HFFc6 (cell line): Measurements from ENCODE around the gene PDE1A. TPM values are rescaled to one million over a fixed set of nuclear protein-coding genes. Genes with fewer than 3 reads are reported as not detected.
A peak's percentile ranks its signal among the peaks of the same experiment; 100 is the strongest.

Source experiments
- DNase-seq: peaks from one replicate; pipeline ENCODE4 v3.0.0-alpha.2; 2018
- H3K27ac Mint-ChIP-seq: 2 replicates; pipeline ENCODE4 v1.8.0; 2020; ENCODE audit warnings: mild to moderate bottlenecking, mixed read lengths
- H3K27me3 Mint-ChIP-seq: 2 replicates; pipeline ENCODE4 v1.8.0; 2021; ENCODE audit warnings: mild to moderate bottlenecking, moderate library complexity, mixed read lengths; ENCODE audit not compliant: insufficient read depth
- H3K36me3 Mint-ChIP-seq: 2 replicates; pipeline ENCODE4 v1.8.0; 2021; ENCODE audit warnings: low read depth, mixed read lengths
- H3K4me1 Mint-ChIP-seq: 2 replicates; pipeline ENCODE4 v1.8.0; 2020; ENCODE audit warnings: low read depth, mixed read lengths
- H3K4me3 Mint-ChIP-seq: 2 replicates; pipeline ENCODE4 v1.8.0; 2020; ENCODE audit warnings: mild to moderate bottlenecking, moderate library complexity, mixed read lengths
- H3K9me3 Mint-ChIP-seq: 2 replicates; pipeline ENCODE4 v1.8.0; 2020; ENCODE audit warnings: mild to moderate bottlenecking, mixed read lengths
- total RNA-seq, 6 experiments: library from RNA; stranded (reverse); fragmentation: NEBNext Ultra II Directional; extraction: Animal tissue kit (Norgen Biotek cat#: 25700); gene quantifications; 2 replicates in 1 of 6; 3 replicates in 5 of 6; pipeline ENCODE4 v1.2.3, GENCODE V29; 2021
- TF ChIP-seq, protein P1 (sequence below): fragments of 200-600 bp; sonication (generic); IDR thresholded peaks from 2 replicates; pipeline ENCODE4 v1.5.0; 2021; ENCODE audit warnings: antibody characterized with exemption, mild to moderate bottlenecking

Gene PDE1A
- total RNA-seq, 6 experiments from 2014 or later: 2.7 to 8.0 (median 3.9) TPM

DNA sequence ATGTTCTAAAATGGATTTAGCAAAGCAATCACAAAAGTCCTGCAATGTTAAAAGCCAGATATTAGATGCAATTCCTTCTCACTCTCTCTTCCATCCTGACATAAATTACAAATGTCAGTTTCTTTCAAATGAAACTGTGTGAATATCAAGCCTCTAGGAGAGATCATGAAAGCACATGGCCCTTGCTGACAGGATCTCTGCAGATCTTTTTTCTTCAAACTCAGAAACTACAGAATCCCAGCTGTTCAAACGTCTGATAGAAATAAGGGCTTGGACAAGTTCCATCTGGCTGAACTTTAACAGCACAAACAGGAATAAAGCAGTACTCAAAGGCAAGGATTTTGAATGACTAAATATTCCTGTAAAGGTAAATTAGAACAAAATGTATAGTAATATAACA is 47.6 kb downstream of the PDE1A start:
- no peak overlapping the region for H3K4me3 Mint-ChIP-seq
- peaks cover 34% of the 10 kb centered on the region for H3K9me3 Mint-ChIP-seq
- no peak for DNase-seq
- peaks cover 7% of the 10 kb centered on the region for H3K4me1 Mint-ChIP-seq
- H3K36me3 Mint-ChIP-seq: peaks cover 35% of the 10 kb centered on the region
- no peak overlapping the region for H3K27ac Mint-ChIP-seq
- TF ChIP-seq, protein P1, sequence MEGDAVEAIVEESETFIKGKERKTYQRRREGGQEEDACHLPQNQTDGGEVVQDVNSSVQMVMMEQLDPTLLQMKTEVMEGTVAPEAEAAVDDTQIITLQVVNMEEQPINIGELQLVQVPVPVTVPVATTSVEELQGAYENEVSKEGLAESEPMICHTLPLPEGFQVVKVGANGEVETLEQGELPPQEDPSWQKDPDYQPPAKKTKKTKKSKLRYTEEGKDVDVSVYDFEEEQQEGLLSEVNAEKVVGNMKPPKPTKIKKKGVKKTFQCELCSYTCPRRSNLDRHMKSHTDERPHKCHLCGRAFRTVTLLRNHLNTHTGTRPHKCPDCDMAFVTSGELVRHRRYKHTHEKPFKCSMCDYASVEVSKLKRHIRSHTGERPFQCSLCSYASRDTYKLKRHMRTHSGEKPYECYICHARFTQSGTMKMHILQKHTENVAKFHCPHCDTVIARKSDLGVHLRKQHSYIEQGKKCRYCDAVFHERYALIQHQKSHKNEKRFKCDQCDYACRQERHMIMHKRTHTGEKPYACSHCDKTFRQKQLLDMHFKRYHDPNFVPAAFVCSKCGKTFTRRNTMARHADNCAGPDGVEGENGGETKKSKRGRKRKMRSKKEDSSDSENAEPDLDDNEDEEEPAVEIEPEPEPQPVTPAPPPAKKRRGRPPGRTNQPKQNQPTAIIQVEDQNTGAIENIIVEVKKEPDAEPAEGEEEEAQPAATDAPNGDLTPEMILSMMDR: no peak
- no peaks in the 10 kb centered on the region; the same call in 1 of the 2 replicates for H3K27me3 Mint-ChIP-seq

DNA sequence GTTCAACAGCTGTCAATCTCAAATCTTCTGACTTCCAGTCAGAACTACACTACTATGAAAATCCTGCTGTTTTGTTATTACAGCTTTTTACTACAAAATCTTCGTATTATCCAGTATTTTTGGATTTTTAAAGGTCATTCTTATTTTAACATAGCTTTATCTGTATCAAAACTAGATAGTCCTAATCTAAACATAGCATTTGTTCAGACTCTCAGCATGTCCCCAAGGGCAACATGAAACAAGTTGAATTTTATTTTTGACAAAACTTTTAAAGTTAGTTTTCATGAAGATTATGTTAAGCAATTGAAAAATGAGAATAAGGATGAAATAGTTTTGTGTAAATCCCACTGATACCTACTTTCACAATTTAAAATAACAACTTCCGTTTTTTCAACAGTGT is 48.1 kb downstream of the PDE1A start:
- DNase-seq: no peak
- H3K27ac Mint-ChIP-seq: no peak overlapping the region
- no peaks in the 10 kb centered on the region; the same call in 1 of the 2 replicates for H3K27me3 Mint-ChIP-seq
- peaks cover 9% of the 10 kb centered on the region for H3K4me1 Mint-ChIP-seq
- peaks cover 34% of the 10 kb centered on the region for H3K9me3 Mint-ChIP-seq
- no peak overlapping the region for H3K4me3 Mint-ChIP-seq
- H3K36me3 Mint-ChIP-seq: peaks cover 32% of the 10 kb centered on the region
- TF ChIP-seq, protein P1: no peak

DNA sequence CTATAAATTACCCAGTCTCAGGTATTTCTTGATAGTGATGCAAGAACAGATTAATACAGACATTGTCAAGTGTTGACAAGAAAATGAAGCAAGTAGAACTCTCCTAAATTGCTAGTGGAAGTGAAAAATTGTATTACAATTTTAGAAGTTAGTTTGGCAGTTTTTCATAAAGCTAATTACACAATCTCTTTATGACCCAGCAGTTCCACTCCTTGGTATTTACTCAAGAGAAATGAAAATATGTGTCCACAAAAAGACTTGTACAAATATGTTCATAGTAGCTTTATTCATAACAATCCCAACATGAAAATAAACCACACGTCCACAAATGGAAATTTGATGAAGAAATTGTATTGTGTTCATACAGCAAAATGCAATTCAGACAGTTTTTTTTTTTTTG is 49.4 kb downstream of the PDE1A start:
- Mint-ChIP-seq H3K4me3 (no peak overlapping the region), H3K27me3 (no peaks in the 10 kb centered on the region), H3K4me1 (peaks cover 22% of the 10 kb centered on the region), H3K9me3 (peaks cover 38% of the 10 kb centered on the region), H3K36me3 (peaks cover 43% of the 10 kb centered on the region), H3K27ac (no peak overlapping the region)
- DNase-seq: no peak
- TF ChIP-seq, protein P1: no peak

DNA sequence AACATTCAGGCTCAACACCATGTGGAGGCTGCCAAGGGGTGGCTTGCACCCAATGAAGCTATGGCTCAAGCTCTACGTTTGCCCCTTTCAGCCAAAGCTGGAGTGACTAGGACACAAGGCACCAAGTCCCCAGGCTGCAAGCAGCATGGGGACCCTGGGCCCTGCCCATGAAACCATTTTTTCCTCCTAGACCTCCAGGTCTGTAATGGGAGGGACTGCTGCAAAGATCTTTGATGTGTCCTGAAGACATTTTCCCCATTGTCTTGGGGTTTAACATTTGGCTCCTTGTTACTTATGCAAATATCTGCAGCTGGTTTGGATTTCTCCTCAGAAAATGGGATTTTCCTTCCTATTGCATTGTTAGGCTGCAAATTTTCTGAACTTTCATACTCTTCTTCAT is 51.0 kb downstream of the PDE1A start:
- Mint-ChIP-seq H3K4me3 (no peak overlapping the region), H3K9me3 (peaks cover 38% of the 10 kb centered on the region), H3K27me3 (no peaks in the 10 kb centered on the region), H3K4me1 (peaks cover 34% of the 10 kb centered on the region), H3K36me3 (peaks cover 43% of the 10 kb centered on the region), H3K27ac (no peak overlapping the region)
- no peak for DNase-seq
- TF ChIP-seq, protein P1: no peak

DNA sequence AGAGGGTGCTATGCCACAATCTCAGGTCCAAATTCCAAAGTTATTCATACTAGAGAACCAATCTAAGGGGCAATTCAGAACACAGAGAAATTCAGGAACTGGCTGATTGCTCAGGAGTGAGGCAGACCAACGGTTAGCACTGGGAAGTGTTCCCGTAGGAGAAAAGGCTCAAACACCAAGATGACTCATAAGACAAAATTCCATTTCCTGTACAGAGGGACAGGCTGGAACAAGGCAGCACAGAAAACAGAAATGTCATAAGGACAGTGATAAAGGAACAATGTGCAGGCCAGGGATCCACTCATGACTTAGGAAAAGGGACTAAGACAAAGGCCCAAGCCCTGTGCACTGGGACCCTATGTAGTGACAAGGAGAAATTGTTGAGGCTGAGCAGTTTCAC is 54.2 kb downstream of the PDE1A start:
- H3K27ac Mint-ChIP-seq: peak overlapping the region; percentile 96
- H3K4me3 Mint-ChIP-seq: peak overlapping the region; percentile 63
- peak; percentile 86 for DNase-seq
- no peaks in the 10 kb centered on the region for H3K27me3 Mint-ChIP-seq
- H3K36me3 Mint-ChIP-seq: peaks cover 43% of the 10 kb centered on the region
- H3K4me1 Mint-ChIP-seq: peaks cover 54% of the 10 kb centered on the region
- TF ChIP-seq, protein P1: no peak
- H3K9me3 Mint-ChIP-seq: peaks cover 38% of the 10 kb centered on the region

DNA sequence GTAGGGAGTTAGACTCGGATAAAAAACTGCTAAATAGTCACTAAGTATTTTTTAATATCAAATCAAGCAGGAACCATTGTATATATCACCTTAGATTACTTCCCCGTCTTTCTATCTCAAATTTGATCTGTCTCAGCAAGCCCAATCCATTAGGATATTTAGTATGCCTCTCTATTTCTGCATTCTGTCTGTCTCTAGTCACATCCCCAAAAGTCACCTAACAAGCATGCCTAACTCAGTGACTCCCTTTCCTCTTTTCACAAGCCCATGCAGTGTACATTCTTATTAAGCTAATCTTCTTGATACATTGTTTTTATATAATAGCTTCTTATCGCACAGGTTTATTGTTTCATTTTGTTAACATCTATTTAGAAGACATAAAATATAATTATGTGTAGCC is 57.8 kb downstream of the PDE1A start:
- no peak for DNase-seq
- Mint-ChIP-seq H3K9me3 (peaks cover 7% of the 10 kb centered on the region), H3K27me3 (no peaks in the 10 kb centered on the region), H3K36me3 (peaks cover 13% of the 10 kb centered on the region), H3K4me1 (peaks cover 54% of the 10 kb centered on the region), H3K27ac (no peak overlapping the region), H3K4me3 (no peak overlapping the region)
- TF ChIP-seq, protein P1: no peak
